Caki2 (cell line): ENCODE measurements around the gene CSF3R. TPM values are rescaled to one million over a fixed set of nuclear protein-coding genes. Genes with fewer than 3 reads are reported as not detected.

Experiments used
- total RNA-seq: library from RNA; depleted of rRNA; stranded (reverse); fragments of >200 nt; shearing (Covaris generic); gene quantifications from 2 replicates; pipeline ENCODE4 v1.2.3, GENCODE V29; 2014; ENCODE audit warnings: low replicate concordance; rRNA removed

CSF3R gene
- total RNA-seq, 1 experiment from 2014 or later: not detected

Other genes with a start within 250 kb of the CSF3R start
- gene SH3D21, start 176.5 kb downstream of the CSF3R start, total RNA-seq: 2.2 and 3.2 TPM in 2 replicates
- 49.1 and 71.2 TPM in 2 replicates for gene EVA1B, start 159.3 kb downstream of the CSF3R start, total RNA-seq
- 4.0 and 6.4 TPM in 2 replicates for gene STK40, start 97.0 kb downstream of the CSF3R start, total RNA-seq
- gene LSM10, start 85.0 kb downstream of the CSF3R start, total RNA-seq: 25.8 and 62.3 TPM in 2 replicates
- 9.1 and 16.9 TPM in 2 replicates for gene OSCP1, start 32.5 kb downstream of the CSF3R start, total RNA-seq
- gene MRPS15, start 18.5 kb downstream of the CSF3R start, total RNA-seq: 88.1 and 129 TPM in 2 replicates